PC-9 (cell line): Measurements from ENCODE around the gene ADORA3. TPM values are rescaled to one million over a fixed set of nuclear protein-coding genes. Genes with fewer than 3 reads are reported as not detected.

Experiments used
- BruUV-seq: library from RNA; stranded (reverse); fragments of 400-500 nt; replicated peaks from 2 replicates; lab custom pipeline; 2021; lab: Mats Ljungman, UMichigan
- CTCF ChIA-PET: fragments of 300-600 bp; sonication (Branson Sonifier 250); formaldehyde crosslinking; loops from one replicate; lab custom pipeline; 2022; ENCODE audit warnings: antibody characterized with exemption; lab: Charles Lee
- POLR2A ChIA-PET: fragments of 300-600 bp; sonication (Branson Sonifier 250); formaldehyde crosslinking; loops from one replicate; lab custom pipeline; 2022; ENCODE audit warnings: antibody characterized with exemption; ENCODE audit not compliant: unreplicated experiment; lab: Charles Lee
- DNase-seq, 2 experiments: peaks; one replicate each; pipeline versions ENCODE4 v3.0.0 to v3.0.0-alpha.2; 2015 to 2022; ENCODE audit warnings: mixed read lengths in 1 of 2
- H2AFZ ChIP-seq: fragments of 200-600 bp; sonication (generic); 2 replicates; pipeline ENCODE4 v1.8.1; 2017; ENCODE audit warnings: antibody characterized with exemption
- H3F3A ChIP-seq: fragments of 200-600 bp; sonication (generic); 2 replicates; pipeline ENCODE4 v1.8.1; 2017; ENCODE audit warnings: antibody characterized with exemption, mild to moderate bottlenecking, low read depth; ENCODE audit not compliant: insufficient read depth
- H3K27ac ChIP-seq: fragments of 200-600 bp; sonication (generic); 2 replicates; pipeline ENCODE4 v1.6.1; 2016; ENCODE audit warnings: mixed run types
- H3K27me3 ChIP-seq: fragments of 200-600 bp; sonication (generic); 2 replicates; pipeline ENCODE4 v1.6.1; 2016; ENCODE audit warnings: low read depth, mixed run types; ENCODE audit not compliant: insufficient read depth
- H3K36me3 ChIP-seq: fragments of 200-600 bp; sonication (generic); 2 replicates; pipeline ENCODE4 v1.6.1; 2016; ENCODE audit warnings: low read depth, mixed run types
- H3K4me1 ChIP-seq: fragments of 200-600 bp; sonication (generic); replicated peaks from 2 replicates; pipeline ENCODE4 v1.6.1; 2016; ENCODE audit warnings: mixed run types; ENCODE audit not compliant: insufficient read depth
- H3K4me2 ChIP-seq: fragments of 200-600 bp; sonication (generic); 2 replicates; pipeline ENCODE4 v1.6.1; 2017; ENCODE audit warnings: mixed run types
- H3K4me3 ChIP-seq: fragments of 200-600 bp; sonication (generic); 2 replicates; pipeline ENCODE4 v1.6.1; 2016; ENCODE audit warnings: mixed run types
- H3K79me2 ChIP-seq: fragments of 200-600 bp; sonication (generic); 2 replicates; pipeline ENCODE4 v1.6.1; 2017; ENCODE audit warnings: low read depth, mixed run types
- H3K9me2 ChIP-seq: fragments of 200-600 bp; sonication (generic); 2 replicates; pipeline ENCODE4 v1.8.1; 2017; ENCODE audit warnings: mild to moderate bottlenecking; ENCODE audit not compliant: insufficient read depth
- H3K9me3 ChIP-seq: fragments of 200-600 bp; sonication (generic); 2 replicates; pipeline ENCODE4 v1.8.1; 2016; ENCODE audit warnings: low read depth; ENCODE audit not compliant: insufficient read depth
- H4K20me1 ChIP-seq: fragments of 200-600 bp; sonication (generic); 2 replicates; pipeline ENCODE4 v1.8.1; 2017; ENCODE audit not compliant: insufficient read depth
- CTCF ChIP-seq: fragments of 200-600 bp; sonication (generic); conservative IDR thresholded peaks from 2 replicates; pipeline ENCODE4 v1.6.1; 2017; ENCODE audit warnings: mixed run types, antibody characterized with exemption, mild to moderate bottlenecking, moderate library complexity
- EZH2 ChIP-seq: fragments of 200-600 bp; sonication (generic); IDR thresholded peaks from 2 replicates; pipeline ENCODE4 v1.8.0; 2017; ENCODE audit warnings: antibody characterized with exemption, low read depth
- intact Hi-C: fragments of 100-400 bp; cut with micrococcal nuclease; formaldehyde crosslinking; loops from one replicate; pipeline ENCODE4 v1.10.0; 2022; ENCODE audit not compliant: unreplicated experiment
- total RNA-seq: library from RNA; stranded (reverse); gene quantifications from 2 replicates; pipeline ENCODE4 v1.2.3, GENCODE V29; 2021

ADORA3 gene
- total RNA-seq, 1 experiment from 2014 or later = not detected

GRCh38 chr1:111463029-111463683 is 40.3 kb downstream of the ADORA3 start:
- Histone ChIP-seq H3K9me2 (no peaks in the 10 kb centered on the region), H3F3A (peaks cover 20% of the 10 kb centered on the region), H3K27ac (peak overlapping the region; percentile 18), H3K4me1 (0 out of 2 replicates have a peak, but pooled peaks cover 4% of the 10 kb centered on the region), H3K36me3 (peaks cover 37% of the 10 kb centered on the region), H4K20me1 (peaks cover 18% of the 10 kb centered on the region; the same call in 1 of the 2 replicates), H3K4me3 (no peak overlapping the region), H3K4me2 (no peak overlapping the region), H3K27me3 (no peaks in the 10 kb centered on the region), H3K9me3 (0 out of 2 replicates have a peak, but pooled peaks cover 2% of the 10 kb centered on the region), H3K79me2 (no peaks in the 10 kb centered on the region), H2AFZ (no peak overlapping the region)
- TF ChIP-seq CTCF (no peak), EZH2 (no peak)
- POLR2A ChIA-PET = no interaction called here
- intact Hi-C loops = no loop called here
- CTCF ChIA-PET = no interaction called here
- BruUV-seq = no TSS peak
- peak in 1 of 2 experiments; percentile 48 for DNase-seq

DNA sequence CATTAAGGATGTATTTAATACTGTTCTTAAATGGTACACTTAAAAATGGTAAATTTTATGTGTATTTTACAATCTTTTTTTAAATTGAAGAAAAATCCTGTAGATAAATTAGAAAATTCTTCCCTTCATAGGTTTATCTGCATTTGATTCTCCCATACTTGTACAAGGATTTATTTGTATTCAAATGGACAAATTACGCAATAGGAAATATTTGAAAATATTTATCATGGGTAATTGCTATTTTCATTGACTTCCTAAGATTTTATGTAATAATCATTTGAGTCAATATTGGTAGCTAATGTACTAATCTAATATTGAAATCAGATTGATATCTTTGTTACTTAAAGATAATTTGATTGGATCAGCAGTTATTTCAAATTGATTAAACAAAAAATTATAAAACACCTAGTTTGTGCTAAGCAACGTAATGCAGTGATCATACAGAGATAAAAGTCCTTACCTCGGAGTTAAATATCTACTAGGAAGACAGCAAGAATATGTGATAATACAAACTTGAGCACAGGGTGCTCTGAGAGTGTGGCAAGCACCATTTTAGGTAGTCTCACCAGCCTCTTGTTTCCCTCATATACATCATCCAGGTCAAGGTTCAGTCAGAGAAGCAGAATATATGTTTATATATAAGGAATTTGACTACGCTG is 40.9 kb downstream of the ADORA3 start:
- H3K9me3 ChIP-seq = 0 out of 2 replicates have a peak, but pooled peaks cover 2% of the 10 kb centered on the region
- peaks cover 25% of the 10 kb centered on the region; the same call in 1 of the 2 replicates for H4K20me1 ChIP-seq
- no peak overlapping the region for H3K4me3 ChIP-seq
- H3K79me2 ChIP-seq = no peaks in the 10 kb centered on the region
- TF ChIP-seq EZH2 (no peak), CTCF (no peak)
- no peaks in the 10 kb centered on the region for H3K27me3 ChIP-seq
- CTCF ChIA-PET = no interaction called here
- no peak overlapping the region for H3K4me2 ChIP-seq
- H3F3A ChIP-seq = peaks cover 20% of the 10 kb centered on the region
- peaks cover 43% of the 10 kb centered on the region for H3K36me3 ChIP-seq
- H3K9me2 ChIP-seq = no peaks in the 10 kb centered on the region
- POLR2A ChIA-PET = no interaction called here
- no TSS peak for BruUV-seq
- no peak overlapping the region for H2AFZ ChIP-seq
- intact Hi-C loops = no loop called here
- no peak for DNase-seq
- peak overlapping the region; percentile 18; the same call in 1 of the 2 replicates for H3K27ac ChIP-seq
- H3K4me1 ChIP-seq = 0 out of 2 replicates have a peak, but pooled peaks cover 4% of the 10 kb centered on the region

GRCh38 chr1:111461765-111462164 is 41.7 kb downstream of the ADORA3 start:
- H3K79me2 ChIP-seq = no peaks in the 10 kb centered on the region
- H3K4me1 ChIP-seq = 0 out of 2 replicates have a peak, but pooled peaks cover 4% of the 10 kb centered on the region
- DNase-seq = no peak
- H3K9me2 ChIP-seq = no peaks in the 10 kb centered on the region
- H3K36me3 ChIP-seq = peaks cover 51% of the 10 kb centered on the region
- POLR2A ChIA-PET = no interaction called here
- intact Hi-C loops = no loop called here
- no peak overlapping the region for H3K27ac ChIP-seq
- CTCF ChIA-PET = no interaction called here
- no peak overlapping the region for H3K4me3 ChIP-seq
- no peak overlapping the region for H2AFZ ChIP-seq
- no peak overlapping the region for H3K4me2 ChIP-seq
- no TSS peak for BruUV-seq
- peaks cover 26% of the 10 kb centered on the region; the same call in 1 of the 2 replicates for H4K20me1 ChIP-seq
- 0 out of 2 replicates have a peak, but pooled peaks cover 2% of the 10 kb centered on the region for H3K9me3 ChIP-seq
- H3F3A ChIP-seq = peaks cover 20% of the 10 kb centered on the region
- TF ChIP-seq CTCF = no peak
- no peak for TF ChIP-seq EZH2
- no peaks in the 10 kb centered on the region for H3K27me3 ChIP-seq
